T47D (cell line): ENCODE results near the gene MROH2B.

Source experiments
- DNase-seq, 2 experiments: peaks; one replicate each; pipeline versions ENCODE4 v3.0.0 to v3.0.0-alpha.2; 2011 to 2012; ENCODE audit warnings: low read depth in 1 of 2, low spot score in 1 of 2
- JUND ChIP-seq: IDR thresholded peaks from 2 replicates; pipeline ENCODE4 v1.6.1; 2012; ENCODE audit warnings: low read depth
- in situ Hi-C: cut with HindIII; loops from 2 replicates; pipeline ENCODE4 v1.10.0; 2016; ENCODE audit warnings: low sequenced_read_pairs, low pct_unique_long_range_greater_than_20kb

MROH2B gene

GRCh38 chr5:41003670-41004376 is 67.3 kb downstream of the MROH2B start:
- no peak for DNase-seq
- no peak for TF ChIP-seq JUND
- in situ Hi-C loops, result no loop called here

- in situ Hi-C loops, result no loop called here
- no peak for DNase-seq
- TF ChIP-seq JUND, result no peak
These were observed 71.2 kb downstream of the MROH2B start for GRCh38 chr5:40999966-41000365.

- no peak for DNase-seq
- in situ Hi-C loops, result no loop called here
- TF ChIP-seq JUND, result no peak
These were observed 72.0 kb downstream of the MROH2B start for GRCh38 chr5:40999142-40999541.

- DNase-seq, result no peak
- in situ Hi-C loops, result no loop called here
- TF ChIP-seq JUND, result no peak
These were observed 75.1 kb downstream of the MROH2B start for GRCh38 chr5:40995801-40996586.

- no peak for TF ChIP-seq JUND
- in situ Hi-C loops, result no loop called here
- no peak for DNase-seq
These were observed 79.1 kb downstream of the MROH2B start for GRCh38 chr5:40991981-40992559.

- no peak for TF ChIP-seq JUND
- no peak for DNase-seq
- in situ Hi-C loops, result no loop called here
These were observed 79.8 kb downstream of the MROH2B start for GRCh38 chr5:40991168-40991980.

- no peak for TF ChIP-seq JUND
- no peak for DNase-seq
- in situ Hi-C loops, result no loop called here
These were observed 82.2 kb downstream of the MROH2B start for GRCh38 chr5:40988746-40989510.

GRCh38 chr5:40987349-40987748 is 83.8 kb downstream of the MROH2B start:
- in situ Hi-C loops, result no loop called here
- no peak for TF ChIP-seq JUND
- no peak for DNase-seq

GRCh38 chr5:40986666-40987065 is 84.5 kb downstream of the MROH2B start:
- DNase-seq, result no peak
- TF ChIP-seq JUND, result no peak
- in situ Hi-C loops, result no loop called here

- no peak for DNase-seq
- in situ Hi-C loops, result no loop called here
- no peak for TF ChIP-seq JUND
These were observed 85.6 kb downstream of the MROH2B start for GRCh38 chr5:40985501-40985900.

- no peak for TF ChIP-seq JUND
- in situ Hi-C loops, result no loop called here
- no peak for DNase-seq
These were observed 86.3 kb downstream of the MROH2B start for GRCh38 chr5:40984884-40985283.

- in situ Hi-C loops, result no loop called here
- TF ChIP-seq JUND, result no peak
- DNase-seq, result no peak
These were observed 87.4 kb downstream of the MROH2B start for GRCh38 chr5:40983781-40984180.
